GM19455 (cell line): Measurements from ENCODE around the gene WNK2.

Experiments used
- ATAC-seq: cut with Tn5 transposase; IDR thresholded peaks from one replicate; pipeline ENCODE4 v1.9.1; 2021; ENCODE audit not compliant: unreplicated experiment

Gene WNK2

GRCh38 chr9:93217706-93218105 lies 33.8 kb downstream of the WNK2 start:
- ATAC-seq, result no peak

GRCh38 chr9:93218161-93218560 lies 34.2 kb downstream of the WNK2 start:
- no peak for ATAC-seq

- no peak for ATAC-seq
These were observed 34.9 kb downstream of the WNK2 start for GRCh38 chr9:93218671-93219420.

GRCh38 chr9:93219692-93220091 lies 35.8 kb downstream of the WNK2 start:
- ATAC-seq, result no peak

GRCh38 chr9:93220627-93221026 lies 36.7 kb downstream of the WNK2 start:
- ATAC-seq, result no peak

- no peak for ATAC-seq
These were observed 37.1 kb downstream of the WNK2 start for GRCh38 chr9:93221044-93221443.

GRCh38 chr9:93222890-93223259 lies 38.9 kb downstream of the WNK2 start:
- no peak for ATAC-seq

GRCh38 chr9:93223260-93224180 lies 39.6 kb downstream of the WNK2 start:
- no peak for ATAC-seq

GRCh38 chr9:93224591-93224990 lies 40.7 kb downstream of the WNK2 start:
- ATAC-seq, result no peak

GRCh38 chr9:93225417-93225816 lies 41.5 kb downstream of the WNK2 start:
- no peak for ATAC-seq

GRCh38 chr9:93225892-93226291 lies 42.0 kb downstream of the WNK2 start:
- ATAC-seq, result no peak

GRCh38 chr9:93226819-93227218 lies 42.9 kb downstream of the WNK2 start:
- no peak for ATAC-seq

- no peak for ATAC-seq
These were observed 44.1 kb downstream of the WNK2 start for GRCh38 chr9:93228030-93228429.

- no peak for ATAC-seq
These were observed 44.5 kb downstream of the WNK2 start for GRCh38 chr9:93228453-93228852.

GRCh38 chr9:93229636-93230035 lies 45.7 kb downstream of the WNK2 start:
- no peak for ATAC-seq

GRCh38 chr9:93230185-93230584 lies 46.2 kb downstream of the WNK2 start:
- no peak for ATAC-seq

- no peak for ATAC-seq
These were observed 46.7 kb downstream of the WNK2 start for GRCh38 chr9:93230601-93231000.

GRCh38 chr9:93231121-93231694 lies 47.3 kb downstream of the WNK2 start:
- no peak for ATAC-seq

- no peak for ATAC-seq
These were observed 47.8 kb downstream of the WNK2 start for GRCh38 chr9:93231716-93232115.

- no peak for ATAC-seq
These were observed 48.5 kb downstream of the WNK2 start for GRCh38 chr9:93232388-93232960.

- no peak for ATAC-seq
These were observed 49.1 kb downstream of the WNK2 start for GRCh38 chr9:93233033-93233432.

- ATAC-seq, result no peak
These were observed 50.7 kb downstream of the WNK2 start for GRCh38 chr9:93234600-93234999.
